KG1 (cell line): ENCODE measurements around the gene PES1.
"Not testable (repeated sequence)": the region's sequence is repeated elsewhere in the genome, so short reads cannot be mapped to it uniquely, and the experiment has no call there.

Experiments
- DNase-seq: peaks from one replicate; lab custom pipeline; 2025; lab: John Stamatoyannopoulos, UW

Gene PES1

GRCh38 chr22:30609260-30610185, 17.8 kb upstream of the PES1 start:
- DNase-seq, result no peak

- no peak for DNase-seq
Observed at GRCh38 chr22:30607939-30608338, 16.2 kb upstream of the PES1 start.

DNA sequence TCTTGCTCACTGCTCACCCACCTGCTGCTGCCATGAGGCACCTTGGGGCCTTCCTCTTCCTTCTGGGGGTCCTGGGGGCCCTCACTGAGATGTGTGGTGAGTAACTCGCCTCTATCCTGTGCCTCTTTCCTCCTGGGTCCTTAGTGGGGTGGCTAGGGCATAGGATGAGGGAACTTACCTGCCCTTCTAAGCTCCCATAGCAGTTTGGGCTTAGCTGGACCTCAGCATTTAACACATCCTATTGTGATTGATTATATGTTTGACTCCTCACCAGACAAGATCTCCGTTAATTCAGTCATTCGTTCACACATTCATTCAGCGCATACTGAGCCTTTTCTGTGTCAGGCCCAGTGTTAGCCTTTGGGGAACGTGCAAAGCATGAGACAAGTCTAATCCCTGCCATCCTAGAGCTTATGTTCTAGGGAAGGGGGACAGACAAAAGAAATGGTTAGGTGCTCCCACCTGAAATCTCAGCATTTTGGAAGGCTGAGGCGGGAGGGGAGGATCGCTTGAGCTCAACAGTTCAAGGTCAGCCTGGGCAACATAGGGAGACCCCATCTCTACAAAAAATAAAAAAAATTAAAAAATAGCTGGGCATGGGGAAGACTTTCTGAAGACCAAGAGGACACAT, 15.7 kb upstream of the PES1 start:
- no peak for DNase-seq

GRCh38 chr22:30606455-30607299, 15.0 kb upstream of the PES1 start, which contains the start of gene TCN2:
TSS of gene TCN2 (plus strand) at chr22:30607174. CDS start at chr22:30607332, 158 bp downstream.
- DNase-seq, result no peak

DNA sequence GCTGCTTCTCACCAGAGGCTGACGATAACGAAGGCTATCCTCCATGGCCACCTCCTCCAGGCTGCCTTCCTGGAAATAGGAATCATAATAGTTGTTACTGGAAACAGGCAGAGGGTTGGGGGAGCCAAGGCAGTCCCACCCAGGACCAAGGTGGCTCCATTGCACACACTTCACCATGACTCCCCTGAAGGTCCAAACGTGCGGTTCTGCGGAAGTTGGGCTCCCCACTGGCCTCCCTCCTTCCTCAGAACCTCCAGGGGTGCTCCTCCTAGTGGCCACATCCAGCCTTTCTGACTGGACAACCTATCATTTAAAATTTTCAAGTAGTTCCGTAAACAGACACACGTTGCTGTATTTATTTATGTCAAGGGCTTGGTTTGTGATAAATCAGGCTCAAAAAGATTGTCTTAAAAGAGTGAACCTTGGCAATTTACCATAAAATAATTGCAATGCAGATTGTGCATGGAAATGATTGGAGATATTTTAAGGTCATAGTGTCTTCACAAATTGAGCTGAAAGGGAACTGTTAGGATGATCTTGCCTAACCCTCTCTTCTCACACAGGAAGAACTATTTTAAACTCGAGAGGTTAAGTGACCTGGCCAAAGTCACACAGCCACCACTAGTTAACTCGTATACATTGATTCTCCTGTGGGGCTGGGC, 13.9 kb upstream of the PES1 start:
- no peak for DNase-seq

DNA sequence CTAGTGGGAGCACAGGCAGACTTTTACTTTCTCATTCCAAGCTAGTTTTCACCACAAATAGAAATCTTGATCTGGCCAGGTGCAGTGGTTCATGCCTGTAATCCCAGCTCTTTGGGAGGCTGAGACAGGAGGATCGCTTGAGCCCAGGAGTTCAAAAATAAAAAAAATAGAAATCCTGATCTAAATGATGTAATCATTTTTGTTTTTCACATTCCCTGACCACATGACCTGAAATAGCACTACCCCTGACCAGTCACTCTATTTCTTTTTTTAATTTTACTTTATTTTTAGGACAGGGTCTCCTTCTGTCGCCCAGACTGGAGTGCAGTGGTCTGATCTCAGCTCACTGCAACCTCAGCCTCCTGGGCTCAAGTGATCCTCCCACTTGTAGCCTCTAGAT, 13.0 kb upstream of the PES1 start:
- no peak for DNase-seq

DNA sequence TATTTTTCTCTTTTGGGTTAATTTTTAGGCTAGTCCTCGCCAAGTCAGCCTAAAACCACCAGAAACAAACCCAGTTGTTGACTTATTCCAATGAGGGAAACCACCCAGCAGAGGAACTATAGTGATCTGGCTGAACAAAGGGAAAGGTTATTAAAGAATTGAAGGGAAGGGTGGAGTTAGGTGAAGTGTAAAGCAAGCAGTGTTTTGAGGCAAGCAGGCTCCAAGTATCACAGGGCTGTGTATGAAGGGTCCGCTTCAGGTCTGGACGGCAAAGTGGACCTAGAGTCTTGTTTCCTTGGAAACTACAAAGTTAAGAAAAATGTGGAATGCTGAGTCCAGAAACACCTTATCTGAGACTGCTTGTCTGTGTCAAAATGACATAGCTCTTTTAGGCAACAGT, 12.1 kb upstream of the PES1 start:
- DNase-seq, result no peak

GRCh38 chr22:30602049-30602448, 10.3 kb upstream of the PES1 start:
- DNase-seq, result no peak

- DNase-seq, result no peak
Observed at GRCh38 chr22:30601464-30601863, 9.8 kb upstream of the PES1 start.

GRCh38 chr22:30600921-30601320, 9.2 kb upstream of the PES1 start:
- DNase-seq, result no peak

DNA sequence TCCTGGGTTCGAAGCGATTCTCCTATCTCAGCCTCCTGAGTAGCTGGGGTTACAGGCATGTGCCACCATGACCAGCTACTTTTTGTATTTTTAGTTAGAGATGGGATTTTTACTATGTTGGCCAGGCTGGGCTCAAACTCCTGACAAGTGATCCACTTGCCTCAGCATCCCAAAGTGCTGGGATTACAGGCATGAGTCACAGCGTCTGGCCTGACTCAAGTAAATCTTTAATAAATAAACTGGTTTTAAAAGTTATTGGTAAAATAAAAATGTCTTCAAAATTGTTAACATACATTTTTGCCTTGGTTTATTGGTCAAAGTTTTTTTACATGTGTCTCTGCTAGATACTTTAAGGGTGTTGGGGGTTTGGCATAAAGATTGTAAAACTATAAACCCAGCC, 7.3 kb upstream of the PES1 start:
- DNase-seq, result no peak

GRCh38 chr22:30596886-30597285, 5.2 kb upstream of the PES1 start:
- DNase-seq, result no peak

DNA sequence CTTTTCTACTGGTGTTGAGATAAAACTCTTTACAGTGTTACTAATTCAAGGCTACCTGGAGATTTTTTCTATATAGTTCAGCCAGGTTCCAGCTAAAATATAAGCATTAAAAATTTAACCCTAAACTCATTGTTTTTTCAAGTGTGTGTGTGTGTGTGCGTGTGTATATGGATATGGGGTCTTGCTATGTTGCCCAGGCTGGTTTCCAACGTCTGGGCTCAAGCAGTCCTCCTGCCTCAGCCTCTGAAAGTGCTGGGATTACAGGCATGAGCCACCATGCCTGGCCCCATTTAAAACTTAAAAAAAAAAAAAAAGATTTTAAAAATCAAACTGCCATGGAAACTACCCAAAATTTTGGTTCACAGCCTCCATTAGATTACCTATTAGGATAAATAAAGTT, 4.5 kb upstream of the PES1 start:
- no peak for DNase-seq

GRCh38 chr22:30592360-30592713, 627 bp upstream of the PES1 start:
- DNase-seq, result not testable (repeated sequence)

DNA sequence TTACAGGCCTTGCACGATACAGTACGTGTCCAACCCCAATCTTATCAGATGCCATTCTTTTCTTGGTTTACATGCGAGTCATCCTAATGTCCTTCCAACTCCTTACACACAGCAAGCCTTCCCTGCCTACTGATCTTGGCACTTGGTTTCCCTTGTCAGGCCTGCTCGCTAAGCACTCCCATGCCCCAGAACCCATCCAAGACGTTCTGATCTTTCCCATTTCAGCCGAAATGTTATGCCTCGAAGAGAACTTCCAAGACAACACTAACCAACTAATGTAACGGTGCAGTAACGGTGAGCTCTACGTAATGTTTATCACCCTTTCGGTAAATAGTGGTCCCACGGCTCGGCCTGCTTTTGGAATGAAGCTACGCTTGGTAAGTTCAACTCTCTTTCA, 521 bp downstream of the PES1 start:
- no peak for DNase-seq

GRCh38 chr22:30586414-30586813, 5.3 kb downstream of the PES1 start:
- no peak for DNase-seq

DNA sequence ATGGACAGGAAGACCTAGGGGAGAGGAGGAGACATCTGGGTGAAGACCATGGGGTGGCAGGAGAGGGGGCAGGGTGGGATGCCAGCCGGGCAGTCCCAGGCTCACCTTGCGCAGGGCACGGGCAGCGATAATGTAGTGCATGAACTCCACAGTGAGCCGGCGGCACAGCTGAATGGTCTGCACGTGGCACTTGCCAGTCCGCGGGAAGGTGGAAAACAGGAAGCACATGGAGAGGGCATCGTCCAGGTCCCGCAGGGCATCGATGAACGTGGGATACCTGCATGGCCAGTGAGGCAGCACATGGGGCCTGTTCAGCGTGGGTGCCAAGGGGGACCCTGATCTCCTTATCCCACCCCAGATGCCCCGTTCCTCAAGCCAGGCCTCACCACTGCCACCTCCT, 7.3 kb downstream of the PES1 start:
- DNase-seq, result no peak

DNA sequence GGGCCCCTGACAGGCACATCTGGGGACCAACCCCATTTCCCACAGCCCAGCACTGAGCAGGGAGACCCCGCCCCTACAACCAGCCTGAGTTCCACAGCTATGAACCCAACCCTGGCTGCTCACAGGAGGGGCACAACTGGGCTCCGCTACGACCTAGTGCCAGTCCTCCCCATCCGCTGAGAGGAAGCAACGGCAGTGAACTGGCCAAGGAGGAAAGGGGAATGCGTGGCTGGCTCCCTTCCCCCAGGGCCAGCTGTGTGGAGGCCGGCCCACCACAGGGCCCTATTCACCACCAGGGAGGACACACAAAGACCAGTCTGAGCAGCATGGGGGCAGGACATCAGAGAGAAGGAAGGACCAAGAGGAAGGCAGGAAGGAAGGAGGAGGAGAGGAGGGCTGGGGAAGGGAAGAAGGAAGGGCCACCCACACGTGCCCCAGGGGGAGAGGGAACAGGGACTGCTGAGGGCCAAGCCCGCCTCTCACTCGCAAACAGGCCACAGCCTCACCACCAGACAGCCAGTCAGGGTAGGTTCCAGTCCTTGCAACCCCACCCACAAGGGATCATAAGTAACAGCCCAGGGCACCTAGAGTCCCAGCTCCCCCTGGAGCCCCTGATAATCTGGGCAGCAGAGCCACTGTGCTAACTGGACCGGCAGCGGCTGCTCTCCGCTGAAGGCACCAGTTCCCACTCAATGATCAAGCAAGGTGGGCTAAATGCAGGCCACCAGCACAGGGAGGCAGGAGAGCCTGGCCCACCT, 8.7 kb downstream of the PES1 start:
- no peak for DNase-seq

GRCh38 chr22:30582051-30582450, 9.7 kb downstream of the PES1 start:
- no peak for DNase-seq

GRCh38 chr22:30580896-30581295, 10.8 kb downstream of the PES1 start:
- DNase-seq, result no peak

- DNase-seq, result no peak
Observed at GRCh38 chr22:30578481-30578880, 13.2 kb downstream of the PES1 start.
